Caco-2 (cell line): ENCODE measurements around the gene PLEKHF1. TPM values are rescaled to one million over a fixed set of nuclear protein-coding genes. Genes with fewer than 3 reads are reported as not detected.

Source experiments
- BruUV-seq: library from RNA; stranded (reverse); fragments of 400-500 nt; replicated peaks from 2 replicates; lab custom pipeline; 2021; lab: Mats Ljungman, UMichigan
- CTCF ChIA-PET: fragments of 300-600 bp; sonication (Branson Sonifier 250); formaldehyde crosslinking; loops from one replicate; lab custom pipeline; 2022; ENCODE audit warnings: antibody characterized with exemption; lab: Charles Lee
- POLR2A ChIA-PET: fragments of 300-600 bp; sonication (Branson Sonifier 250); formaldehyde crosslinking; loops from one replicate; lab custom pipeline; 2022; ENCODE audit warnings: antibody characterized with exemption; lab: Charles Lee
- DNase-seq, 2 experiments: peaks; one replicate each; pipeline versions ENCODE4 v3.0.0 to v3.0.0-alpha.2; 2020 to 2022
- H3K27me3 ChIP-seq: replicated peaks from 2 replicates; pipeline ENCODE4 v1.6.0; 2011; ENCODE audit warnings: low read length; ENCODE audit not compliant: control insufficient read depth, insufficient read depth
- H3K36me3 ChIP-seq: 2 replicates; pipeline ENCODE4 v1.5.1; 2011; ENCODE audit warnings: low read length; ENCODE audit not compliant: control insufficient read depth, insufficient read depth
- H3K4me1 ChIP-seq: fragments of 250-450 bp; sonication (Bioruptor Pico); 2 replicates; pipeline ENCODE4 v1.5.1; 2020; ENCODE audit warnings: mild to moderate bottlenecking
- H3K4me3 ChIP-seq: 2 replicates; pipeline ENCODE4 v1.5.1; 2011; ENCODE audit warnings: low read depth, mild to moderate bottlenecking, control low read depth, low read length
- H3K9me3 ChIP-seq: fragments of 250-450 bp; sonication (Bioruptor Pico); 2 replicates; pipeline ENCODE4 v1.5.1; 2020; ENCODE audit warnings: mild to moderate bottlenecking, moderate library complexity
- H3K27ac Mint-ChIP-seq: one replicate; pipeline ENCODE4 v1.8.0; 2022; ENCODE audit warnings: mixed read lengths; ENCODE audit not compliant: unreplicated experiment
- H3K27me3 Mint-ChIP-seq: one replicate; pipeline ENCODE4 v1.8.0; 2022; ENCODE audit warnings: mixed read lengths; ENCODE audit not compliant: insufficient read depth, unreplicated experiment
- H3K36me3 Mint-ChIP-seq: one replicate; pipeline ENCODE4 v1.8.0; 2022; ENCODE audit warnings: mild to moderate bottlenecking, mixed read lengths; ENCODE audit not compliant: insufficient read depth, unreplicated experiment
- H3K4me1 Mint-ChIP-seq: one replicate; pipeline ENCODE4 v1.8.0; 2022; ENCODE audit warnings: low read depth, mixed read lengths; ENCODE audit not compliant: unreplicated experiment
- H3K4me3 Mint-ChIP-seq: one replicate; pipeline ENCODE4 v1.8.0; 2022; ENCODE audit warnings: mild to moderate bottlenecking, moderate library complexity, mixed read lengths; ENCODE audit not compliant: unreplicated experiment
- H3K9me3 Mint-ChIP-seq: one replicate; pipeline ENCODE4 v1.8.0; 2022; ENCODE audit warnings: mixed read lengths; ENCODE audit not compliant: unreplicated experiment
- intact Hi-C: fragments of 100-400 bp; cut with micrococcal nuclease; formaldehyde crosslinking; loops from one replicate; pipeline ENCODE4 v1.10.0; 2022; ENCODE audit not compliant: unreplicated experiment
- total RNA-seq: library from RNA; stranded (reverse); gene quantifications from 2 replicates; pipeline ENCODE4 v1.2.3, GENCODE V29; 2022
- TF ChIP-seq, protein P1 (sequence below), 2 experiments: fragments of 200-600 bp in 1 of 2; IDR thresholded peaks; 1 replicate in 1 of 2; 2 replicates in 1 of 2; pipeline versions ENCODE4 v1.5.1 to v1.8.0; 2011 to 2022; ENCODE audit warnings: antibody characterized with exemption in 1 of 2, control low read depth in 1 of 2, inconsistent platforms in 1 of 2, low read depth in 1 of 2, low read length in 1 of 2, mild to moderate bottlenecking in 1 of 2, moderate library complexity in 1 of 2; ENCODE audit not compliant: insufficient read depth in 1 of 2, severe bottlenecking in 1 of 2, unreplicated experiment in 1 of 2

PLEKHF1 gene
- total RNA-seq, 1 experiment from 2014 or later = 5.0 TPM

DNA sequence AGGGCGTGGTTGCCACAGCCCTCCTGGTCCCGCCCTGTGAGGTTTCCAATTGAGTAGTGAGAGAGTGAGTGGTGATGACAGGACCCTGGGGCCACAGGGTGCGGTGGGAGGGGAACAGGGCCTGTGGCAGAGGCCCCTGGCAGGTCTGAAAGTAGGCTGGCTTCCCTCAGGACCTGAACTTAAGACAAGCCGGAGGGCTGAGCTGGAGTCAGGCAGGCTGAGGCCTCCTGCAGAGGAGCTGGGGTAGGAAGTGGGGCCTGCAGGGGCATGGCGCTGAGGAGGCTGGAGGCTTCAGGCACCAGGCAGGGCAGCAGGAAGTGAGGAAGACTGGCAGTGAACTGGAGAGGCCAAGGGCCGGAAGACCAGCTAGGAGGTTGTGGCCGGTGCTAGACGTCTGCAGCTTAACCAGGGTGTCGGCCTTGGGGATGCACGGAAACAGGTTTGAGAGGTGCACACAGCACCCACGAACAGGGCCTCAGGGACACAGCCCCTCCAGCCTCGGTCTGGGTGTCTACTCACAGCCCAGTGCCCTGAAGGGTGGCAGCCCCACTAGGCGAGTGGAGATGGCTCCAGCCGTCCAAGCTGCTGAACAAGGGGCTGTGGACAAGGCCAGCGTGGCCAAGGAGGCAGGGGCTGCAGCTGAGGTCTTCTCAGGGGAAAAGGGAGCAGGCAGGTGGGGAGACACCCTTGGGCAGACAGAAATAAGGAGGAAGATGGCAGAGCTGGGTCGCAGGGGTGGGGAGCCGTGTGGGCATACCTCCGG is 41.4 kb upstream of the PLEKHF1 start:
- Mint-ChIP-seq H3K36me3 (no peaks in the 10 kb centered on the region), H3K27ac (no peak overlapping the region), H3K9me3 (no peaks in the 10 kb centered on the region), H3K4me1 (no peaks in the 10 kb centered on the region), H3K27me3 (peaks cover 4% of the 10 kb centered on the region), H3K4me3 (no peak overlapping the region)
- H3K36me3 ChIP-seq = no peaks in the 10 kb centered on the region
- H3K27me3 ChIP-seq = no peaks in the 10 kb centered on the region
- H3K4me3 ChIP-seq = no peak overlapping the region
- intact Hi-C loops = no loop called here
- H3K4me1 ChIP-seq = no peaks in the 10 kb centered on the region
- BruUV-seq = no TSS peak
- TF ChIP-seq, protein P1, sequence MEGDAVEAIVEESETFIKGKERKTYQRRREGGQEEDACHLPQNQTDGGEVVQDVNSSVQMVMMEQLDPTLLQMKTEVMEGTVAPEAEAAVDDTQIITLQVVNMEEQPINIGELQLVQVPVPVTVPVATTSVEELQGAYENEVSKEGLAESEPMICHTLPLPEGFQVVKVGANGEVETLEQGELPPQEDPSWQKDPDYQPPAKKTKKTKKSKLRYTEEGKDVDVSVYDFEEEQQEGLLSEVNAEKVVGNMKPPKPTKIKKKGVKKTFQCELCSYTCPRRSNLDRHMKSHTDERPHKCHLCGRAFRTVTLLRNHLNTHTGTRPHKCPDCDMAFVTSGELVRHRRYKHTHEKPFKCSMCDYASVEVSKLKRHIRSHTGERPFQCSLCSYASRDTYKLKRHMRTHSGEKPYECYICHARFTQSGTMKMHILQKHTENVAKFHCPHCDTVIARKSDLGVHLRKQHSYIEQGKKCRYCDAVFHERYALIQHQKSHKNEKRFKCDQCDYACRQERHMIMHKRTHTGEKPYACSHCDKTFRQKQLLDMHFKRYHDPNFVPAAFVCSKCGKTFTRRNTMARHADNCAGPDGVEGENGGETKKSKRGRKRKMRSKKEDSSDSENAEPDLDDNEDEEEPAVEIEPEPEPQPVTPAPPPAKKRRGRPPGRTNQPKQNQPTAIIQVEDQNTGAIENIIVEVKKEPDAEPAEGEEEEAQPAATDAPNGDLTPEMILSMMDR (IDR thresholded peaks at IDR 0.05; ENCODE audit: insufficient read depth in 1 of 2, low read depth in 1 of 2, low read length in 1 of 2, severe bottlenecking in 1 of 2, unreplicated experiment in 1 of 2) = no peak
- DNase-seq = no peak
- ChIA-PET CTCF (interaction anchor here (1.5 kb wide), 1 partner anchor 92 kb away, joined by 6 read pairs; no protein-coding TSS in a partner anchor), POLR2A (interaction anchor here (0.9 kb wide), 1 partner anchor 18 kb away, joined by 3 read pairs; the partner anchor contains the start of gene POP4)
- H3K9me3 ChIP-seq = no peaks in the 10 kb centered on the region

DNA sequence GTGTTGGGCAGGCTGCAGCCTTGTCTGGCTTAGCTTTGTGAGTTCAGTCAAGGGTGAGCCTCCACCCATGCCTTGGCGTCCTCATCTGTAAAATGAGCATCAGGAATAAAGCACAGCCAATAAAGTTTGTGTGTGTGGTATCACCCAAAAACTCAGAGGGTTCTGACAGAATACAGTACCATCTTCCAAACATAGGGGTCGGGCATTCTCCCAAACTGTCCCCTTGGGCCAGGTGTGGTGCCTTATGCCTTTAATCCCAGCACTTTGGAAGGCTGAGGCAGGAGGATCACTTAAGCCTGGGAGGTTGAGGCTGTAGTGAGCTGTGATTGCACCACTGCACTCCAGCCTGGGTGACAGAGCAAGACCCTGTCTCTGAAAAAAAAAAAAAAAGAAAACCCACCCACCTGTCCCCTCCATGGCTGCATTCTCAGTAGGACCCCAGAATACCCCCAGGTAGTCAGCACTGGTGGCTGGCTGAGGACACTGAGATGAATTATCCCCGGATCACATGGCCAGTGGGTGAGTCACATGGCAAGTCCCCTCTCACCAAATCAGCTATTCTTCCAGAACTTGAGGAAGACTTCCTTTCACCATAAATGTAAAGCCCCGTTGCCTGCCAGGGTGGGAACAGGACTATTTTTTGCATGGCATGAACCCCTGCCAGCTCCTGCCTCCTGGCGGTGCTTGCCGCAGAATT is 40.6 kb upstream of the PLEKHF1 start:
- intact Hi-C loops = no loop called here
- H3K4me1 ChIP-seq = no peaks in the 10 kb centered on the region
- no peaks in the 10 kb centered on the region for H3K9me3 ChIP-seq
- H3K27me3 ChIP-seq = no peaks in the 10 kb centered on the region
- H3K9me3 Mint-ChIP-seq = no peaks in the 10 kb centered on the region
- CTCF ChIA-PET = interaction anchor here (1.5 kb wide), 1 partner anchor 92 kb away, joined by 6 read pairs; no protein-coding TSS in a partner anchor
- no peaks in the 10 kb centered on the region for H3K36me3 ChIP-seq
- no TSS peak for BruUV-seq
- no peak overlapping the region for H3K4me3 ChIP-seq
- no peaks in the 10 kb centered on the region for H3K36me3 Mint-ChIP-seq
- POLR2A ChIA-PET = no interaction called here
- no peak overlapping the region for H3K27ac Mint-ChIP-seq
- no peak overlapping the region for H3K4me3 Mint-ChIP-seq
- no peaks in the 10 kb centered on the region for H3K4me1 Mint-ChIP-seq
- no peak for DNase-seq
- peaks cover 4% of the 10 kb centered on the region for H3K27me3 Mint-ChIP-seq
- TF ChIP-seq, protein P1 (IDR thresholded peaks at IDR 0.05; ENCODE audit: insufficient read depth in 1 of 2, low read depth in 1 of 2, low read length in 1 of 2, severe bottlenecking in 1 of 2, unreplicated experiment in 1 of 2) = no peak

DNA sequence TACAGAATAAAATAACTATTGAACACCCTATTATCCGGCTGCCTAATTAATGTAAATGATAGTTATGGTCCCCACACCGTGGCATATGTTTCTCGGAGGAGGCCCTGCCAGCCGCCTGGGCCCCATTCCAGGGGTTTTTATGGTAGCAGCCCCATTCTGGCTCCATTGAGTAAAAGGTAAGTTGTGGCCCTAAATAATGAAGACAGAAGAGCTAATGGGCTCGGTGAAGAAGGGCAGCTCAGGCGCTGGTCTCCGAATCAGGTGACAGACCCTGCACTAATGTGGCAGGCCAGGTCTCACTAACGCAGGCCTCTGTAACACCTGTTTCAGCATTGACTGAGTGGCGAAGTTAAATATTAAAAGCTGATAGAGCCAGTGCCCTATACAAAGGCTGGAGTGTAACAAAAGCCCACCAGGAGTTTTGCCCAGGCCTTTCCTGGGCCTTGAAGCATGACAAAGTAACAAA is 40.0 kb upstream of the PLEKHF1 start:
- H3K36me3 Mint-ChIP-seq = no peaks in the 10 kb centered on the region
- TF ChIP-seq, protein P1 (IDR thresholded peaks at IDR 0.05; ENCODE audit: insufficient read depth in 1 of 2, low read depth in 1 of 2, low read length in 1 of 2, severe bottlenecking in 1 of 2, unreplicated experiment in 1 of 2) = no peak
- Histone ChIP-seq H3K9me3 (no peaks in the 10 kb centered on the region), H3K4me1 (no peaks in the 10 kb centered on the region), H3K4me3 (no peak overlapping the region), H3K27me3 (no peaks in the 10 kb centered on the region), H3K36me3 (no peaks in the 10 kb centered on the region)
- ChIA-PET CTCF (interaction anchor here (0.9 kb wide), 1 partner anchor 13 kb away, joined by 3 read pairs; no protein-coding TSS in a partner anchor), POLR2A (no interaction called here)
- no TSS peak for BruUV-seq
- H3K4me3 Mint-ChIP-seq = no peak overlapping the region
- peaks cover 4% of the 10 kb centered on the region for H3K27me3 Mint-ChIP-seq
- intact Hi-C loops = no loop called here
- no peaks in the 10 kb centered on the region for H3K9me3 Mint-ChIP-seq
- DNase-seq = no peak
- no peaks in the 10 kb centered on the region for H3K4me1 Mint-ChIP-seq
- no peak overlapping the region for H3K27ac Mint-ChIP-seq
